Transverse colon (tissue), 4 donors: Measurements from ENCODE around the gene MYOF.

Experiments
- CTCF ChIP-seq, 5 experiments: fragments of 200-600 bp in 3 of 5; fragments of 450-650 bp in 2 of 5; sonication (generic) in 3 of 5; IDR thresholded peaks; 1 replicate in 2 of 5; 2 replicates in 3 of 5; pipeline ENCODE4 v1.5.1; 2016 to 2017; ENCODE audit warnings: antibody characterized with exemption in 5 of 5, inconsistent platforms in 3 of 5, mild to moderate bottlenecking in 2 of 5, moderate library complexity in 1 of 5
- POLR2AphosphoS5 ChIP-seq, 3 donors: sonication (generic); formaldehyde crosslinking; IDR thresholded peaks; one replicate each; pipeline ENCODE4 v1.6.1; 2016; ENCODE audit warnings: antibody characterized with exemption in 3 of 3

- no peak for TF ChIP-seq POLR2AphosphoS5 (IDR thresholded peaks at IDR 0.05)
- no peak for TF ChIP-seq CTCF (IDR thresholded peaks at IDR 0.05)
Measured at GRCh38 chr10:93287775-93288174, 194.4 kb downstream of the MYOF start.
